ENCODE data around the gene FAM118A.

GRCh38 chr22:45334528-45334927 is 24.8 kb downstream of the FAM118A start:
- TF ChIP-seq, protein P1, sequence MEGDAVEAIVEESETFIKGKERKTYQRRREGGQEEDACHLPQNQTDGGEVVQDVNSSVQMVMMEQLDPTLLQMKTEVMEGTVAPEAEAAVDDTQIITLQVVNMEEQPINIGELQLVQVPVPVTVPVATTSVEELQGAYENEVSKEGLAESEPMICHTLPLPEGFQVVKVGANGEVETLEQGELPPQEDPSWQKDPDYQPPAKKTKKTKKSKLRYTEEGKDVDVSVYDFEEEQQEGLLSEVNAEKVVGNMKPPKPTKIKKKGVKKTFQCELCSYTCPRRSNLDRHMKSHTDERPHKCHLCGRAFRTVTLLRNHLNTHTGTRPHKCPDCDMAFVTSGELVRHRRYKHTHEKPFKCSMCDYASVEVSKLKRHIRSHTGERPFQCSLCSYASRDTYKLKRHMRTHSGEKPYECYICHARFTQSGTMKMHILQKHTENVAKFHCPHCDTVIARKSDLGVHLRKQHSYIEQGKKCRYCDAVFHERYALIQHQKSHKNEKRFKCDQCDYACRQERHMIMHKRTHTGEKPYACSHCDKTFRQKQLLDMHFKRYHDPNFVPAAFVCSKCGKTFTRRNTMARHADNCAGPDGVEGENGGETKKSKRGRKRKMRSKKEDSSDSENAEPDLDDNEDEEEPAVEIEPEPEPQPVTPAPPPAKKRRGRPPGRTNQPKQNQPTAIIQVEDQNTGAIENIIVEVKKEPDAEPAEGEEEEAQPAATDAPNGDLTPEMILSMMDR (IDR thresholded peaks at IDR 0.05; ENCODE audit: low read length) = no peak
- TF ChIP-seq EZH2 (IDR thresholded peaks at IDR 0.05; ENCODE audit: borderline replicate concordance, low read length) = no peak
